ENCODE data around the gene LRRC1.

DNA sequence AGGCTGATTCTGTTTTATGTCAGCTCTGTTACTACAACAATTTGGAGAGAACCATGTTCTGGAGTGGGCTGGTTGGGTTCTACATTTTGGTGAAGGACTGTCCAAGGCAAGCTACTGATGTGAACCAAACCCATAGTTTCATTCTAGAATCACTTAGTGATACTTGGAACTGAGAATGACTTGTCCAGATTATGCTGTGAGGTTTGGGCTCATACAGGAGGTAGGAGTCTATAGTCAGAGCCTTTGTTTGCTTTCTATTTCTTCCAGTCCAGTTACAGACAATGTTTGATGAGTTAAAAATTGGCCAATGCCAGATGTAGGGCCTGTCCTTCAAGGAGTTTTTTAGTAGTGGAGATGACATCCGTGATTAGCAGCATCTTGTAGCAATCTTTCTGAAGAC, 97.9 kb downstream of the LRRC1 start:
- TF ChIP-seq POLR2AphosphoS5 (IDR thresholded peaks at IDR 0.05; ENCODE audit: borderline replicate concordance, low read depth, low read length) (no peak), EZH2 (IDR thresholded peaks at IDR 0.05) (no peak)

Measured in SK-N-MC (cell line).